ENCODE results near the gene PRRT1. TPM values are rescaled to one million over a fixed set of nuclear protein-coding genes. Genes with fewer than 3 reads are reported as not detected.

Gene PRRT1
- total RNA-seq, 1 donor from 2014 or later, result 1.3 TPM

- peaks cover 26% of the 10 kb centered on the region for H3K36me3 Mint-ChIP-seq (ENCODE audit: low read depth)
- no peak overlapping the region for H3K27ac Mint-ChIP-seq (ENCODE audit: unreplicated experiment)
- no peak overlapping the region for H3K4me3 Mint-ChIP-seq (ENCODE audit: unreplicated experiment)
- no peaks in the 10 kb centered on the region for H3K9me3 Mint-ChIP-seq (ENCODE audit: low read depth)
- DNase-seq (ENCODE audit: low spot score), result no peak
- H3K27me3 Mint-ChIP-seq (ENCODE audit: low read depth), result no peaks in the 10 kb centered on the region
- peaks cover 28% of the 10 kb centered on the region for H3K4me1 Mint-ChIP-seq (ENCODE audit: low read depth)
- TF ChIP-seq, protein P1, sequence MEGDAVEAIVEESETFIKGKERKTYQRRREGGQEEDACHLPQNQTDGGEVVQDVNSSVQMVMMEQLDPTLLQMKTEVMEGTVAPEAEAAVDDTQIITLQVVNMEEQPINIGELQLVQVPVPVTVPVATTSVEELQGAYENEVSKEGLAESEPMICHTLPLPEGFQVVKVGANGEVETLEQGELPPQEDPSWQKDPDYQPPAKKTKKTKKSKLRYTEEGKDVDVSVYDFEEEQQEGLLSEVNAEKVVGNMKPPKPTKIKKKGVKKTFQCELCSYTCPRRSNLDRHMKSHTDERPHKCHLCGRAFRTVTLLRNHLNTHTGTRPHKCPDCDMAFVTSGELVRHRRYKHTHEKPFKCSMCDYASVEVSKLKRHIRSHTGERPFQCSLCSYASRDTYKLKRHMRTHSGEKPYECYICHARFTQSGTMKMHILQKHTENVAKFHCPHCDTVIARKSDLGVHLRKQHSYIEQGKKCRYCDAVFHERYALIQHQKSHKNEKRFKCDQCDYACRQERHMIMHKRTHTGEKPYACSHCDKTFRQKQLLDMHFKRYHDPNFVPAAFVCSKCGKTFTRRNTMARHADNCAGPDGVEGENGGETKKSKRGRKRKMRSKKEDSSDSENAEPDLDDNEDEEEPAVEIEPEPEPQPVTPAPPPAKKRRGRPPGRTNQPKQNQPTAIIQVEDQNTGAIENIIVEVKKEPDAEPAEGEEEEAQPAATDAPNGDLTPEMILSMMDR (IDR thresholded peaks at IDR 0.05), result no peak
Measured at GRCh38 chr6:32117461-32117860, 34.3 kb downstream of the PRRT1 start.

GRCh38 chr6:32116674-32117073 is 35.1 kb downstream of the PRRT1 start:
- Mint-ChIP-seq H3K36me3 (ENCODE audit: low read depth) (peaks cover 21% of the 10 kb centered on the region), H3K27ac (ENCODE audit: unreplicated experiment) (no peak overlapping the region), H3K4me1 (ENCODE audit: low read depth) (peaks cover 28% of the 10 kb centered on the region), H3K27me3 (ENCODE audit: low read depth) (no peaks in the 10 kb centered on the region), H3K9me3 (ENCODE audit: low read depth) (no peaks in the 10 kb centered on the region), H3K4me3 (ENCODE audit: unreplicated experiment) (no peak overlapping the region)
- TF ChIP-seq, protein P1 (IDR thresholded peaks at IDR 0.05), result peak; percentile 72
- DNase-seq (ENCODE audit: low spot score), result no peak

- Mint-ChIP-seq H3K27me3 (ENCODE audit: low read depth) (no peaks in the 10 kb centered on the region), H3K4me1 (ENCODE audit: low read depth) (peaks cover 28% of the 10 kb centered on the region), H3K27ac (ENCODE audit: unreplicated experiment) (no peak overlapping the region)
Measured at GRCh38 chr6:32115623-32116022, 36.1 kb downstream of the PRRT1 start.

DNA sequence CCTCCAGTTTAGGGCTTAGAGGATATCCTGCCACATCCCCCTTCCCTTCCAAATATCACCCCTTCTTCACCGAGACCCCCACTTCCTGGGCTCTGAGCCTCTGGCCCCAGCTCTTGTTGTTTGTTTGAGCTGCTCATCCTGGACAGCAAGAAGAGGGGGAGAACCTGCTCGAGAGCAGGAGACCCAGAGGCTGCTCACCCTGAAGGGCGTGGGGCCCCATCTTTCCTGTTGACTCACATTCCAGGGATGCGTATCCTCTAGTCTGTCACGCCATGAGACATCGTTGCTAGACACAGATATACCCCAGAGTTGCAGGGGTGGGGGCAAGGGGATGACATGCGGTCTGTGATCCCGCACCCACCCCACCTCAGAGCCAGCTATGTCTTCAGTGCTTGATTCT is 36.9 kb downstream of the PRRT1 start:
- H3K4me3 Mint-ChIP-seq (ENCODE audit: unreplicated experiment), result no peak overlapping the region
- no peaks in the 10 kb centered on the region for H3K9me3 Mint-ChIP-seq (ENCODE audit: low read depth)
- H3K4me1 Mint-ChIP-seq (ENCODE audit: low read depth), result peaks cover 29% of the 10 kb centered on the region
- peaks cover 14% of the 10 kb centered on the region for H3K36me3 Mint-ChIP-seq (ENCODE audit: low read depth)
- TF ChIP-seq, protein P1 (IDR thresholded peaks at IDR 0.05), result no peak
- H3K27ac Mint-ChIP-seq (ENCODE audit: unreplicated experiment), result peak overlapping the region; percentile 67
- DNase-seq (ENCODE audit: low spot score), result no peak
- H3K27me3 Mint-ChIP-seq (ENCODE audit: low read depth), result peaks cover 3% of the 10 kb centered on the region

More at GRCh38 chr6:32115623-32116022, 36.1 kb downstream of the PRRT1 start:
- no peak for DNase-seq (ENCODE audit: low spot score)
- TF ChIP-seq, protein P1 (IDR thresholded peaks at IDR 0.05), result no peak
- Mint-ChIP-seq H3K9me3 (ENCODE audit: low read depth) (no peaks in the 10 kb centered on the region), H3K36me3 (ENCODE audit: low read depth) (peaks cover 14% of the 10 kb centered on the region), H3K4me3 (ENCODE audit: unreplicated experiment) (no peak overlapping the region)

GRCh38 chr6:32113386-32114352 is 38.1 kb downstream of the PRRT1 start:
- no peaks in the 10 kb centered on the region for H3K9me3 Mint-ChIP-seq (ENCODE audit: low read depth)
- no peak overlapping the region for H3K4me3 Mint-ChIP-seq (ENCODE audit: unreplicated experiment)
- DNase-seq (ENCODE audit: low spot score), result no peak
- peaks cover 13% of the 10 kb centered on the region for H3K36me3 Mint-ChIP-seq (ENCODE audit: low read depth)
- peak overlapping the region; percentile 67 for H3K27ac Mint-ChIP-seq (ENCODE audit: unreplicated experiment)
- TF ChIP-seq, protein P1 (IDR thresholded peaks at IDR 0.05), result peak; percentile 75
- peaks cover 8% of the 10 kb centered on the region for H3K27me3 Mint-ChIP-seq (ENCODE audit: low read depth)
- H3K4me1 Mint-ChIP-seq (ENCODE audit: low read depth), result peaks cover 25% of the 10 kb centered on the region

Data from chondrocyte (in vitro differentiated cells).